ENCODE results near the gene PFKFB1. TPM values are rescaled to one million over a fixed set of nuclear protein-coding genes. Genes with fewer than 3 reads are reported as not detected.

The PFKFB1 gene
- total RNA-seq, 1 experiment from 2014 or later, result 0.55 TPM

DNA sequence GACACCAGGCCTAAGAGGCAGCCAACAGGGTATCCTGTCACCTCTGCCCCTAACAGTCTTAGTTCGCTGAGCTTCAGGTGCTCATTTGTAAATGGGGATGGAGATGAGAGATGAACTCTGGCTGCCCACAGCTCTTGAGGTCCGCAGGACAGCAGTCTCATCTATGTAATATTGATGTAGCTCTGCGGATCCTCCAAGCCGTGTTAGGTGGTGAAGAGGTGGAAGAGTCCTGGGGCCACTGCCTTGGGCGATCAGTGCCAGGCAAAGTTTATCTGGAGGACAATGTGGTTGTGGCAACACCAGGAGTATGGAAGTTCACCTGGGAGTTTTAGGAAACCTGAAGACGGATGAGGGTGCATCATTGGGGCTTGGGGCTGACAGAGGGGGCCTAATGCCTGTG is 59.9 kb downstream of the PFKFB1 start:
- no peak overlapping the region for H4K5ac ChIP-seq (ENCODE audit: insufficient read length, low read depth, low read length)
- H3K27ac ChIP-seq (ENCODE audit: insufficient read length, low read depth, low read length), result no peak overlapping the region
- no peak overlapping the region for H3K23ac ChIP-seq (ENCODE audit: insufficient read length, low read depth, low read length)
- Mint-ChIP-seq H3K36me3 (ENCODE audit: insufficient read depth in 1 of 3, low read depth in 3 of 3) (peaks cover 7 to 19% (median 9%) of the 10 kb centered on the region in 3 experiments; a peak in 6 of 7 replicates), H3K4me3 (no peak overlapping the region), H3K27ac (no peak overlapping the region), H3K4me1 (no peaks in the 10 kb centered on the region), H3K9me3 (peaks cover 65 to 69% of the 10 kb centered on the region in 2 experiments), H3K27me3 (ENCODE audit: low read depth) (peaks cover 5% of the 10 kb centered on the region)
- TF ChIP-seq, protein P1, sequence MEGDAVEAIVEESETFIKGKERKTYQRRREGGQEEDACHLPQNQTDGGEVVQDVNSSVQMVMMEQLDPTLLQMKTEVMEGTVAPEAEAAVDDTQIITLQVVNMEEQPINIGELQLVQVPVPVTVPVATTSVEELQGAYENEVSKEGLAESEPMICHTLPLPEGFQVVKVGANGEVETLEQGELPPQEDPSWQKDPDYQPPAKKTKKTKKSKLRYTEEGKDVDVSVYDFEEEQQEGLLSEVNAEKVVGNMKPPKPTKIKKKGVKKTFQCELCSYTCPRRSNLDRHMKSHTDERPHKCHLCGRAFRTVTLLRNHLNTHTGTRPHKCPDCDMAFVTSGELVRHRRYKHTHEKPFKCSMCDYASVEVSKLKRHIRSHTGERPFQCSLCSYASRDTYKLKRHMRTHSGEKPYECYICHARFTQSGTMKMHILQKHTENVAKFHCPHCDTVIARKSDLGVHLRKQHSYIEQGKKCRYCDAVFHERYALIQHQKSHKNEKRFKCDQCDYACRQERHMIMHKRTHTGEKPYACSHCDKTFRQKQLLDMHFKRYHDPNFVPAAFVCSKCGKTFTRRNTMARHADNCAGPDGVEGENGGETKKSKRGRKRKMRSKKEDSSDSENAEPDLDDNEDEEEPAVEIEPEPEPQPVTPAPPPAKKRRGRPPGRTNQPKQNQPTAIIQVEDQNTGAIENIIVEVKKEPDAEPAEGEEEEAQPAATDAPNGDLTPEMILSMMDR (conservative IDR thresholded peaks at IDR 0.05), result no peak
- no peaks in the 10 kb centered on the region for H4K20me1 ChIP-seq (ENCODE audit: control insufficient read depth, insufficient read depth, insufficient read length)
- no peak overlapping the region for H3K56ac ChIP-seq (ENCODE audit: insufficient read length, low read depth, low read length)
- no peak overlapping the region for H4K91ac ChIP-seq (ENCODE audit: insufficient read length, low read depth, low read length)
- DNase-seq, result no peak
- H2AK5ac ChIP-seq (ENCODE audit: insufficient read length, low read length), result no peak overlapping the region
- H2BK120ac ChIP-seq (ENCODE audit: low read depth, low read length, poor library complexity, severe bottlenecking), result no peak overlapping the region
- no peaks in the 10 kb centered on the region for H3K4me1 ChIP-seq (ENCODE audit: insufficient read depth, low read length)
- no peak overlapping the region for H3K18ac ChIP-seq (ENCODE audit: insufficient read length, low read depth, low read length)
- no peak overlapping the region for H2BK20ac ChIP-seq (ENCODE audit: low read depth, low read length, poor library complexity, severe bottlenecking)
- H2BK5ac ChIP-seq (ENCODE audit: insufficient read length, low read length), result no peak overlapping the region
- no peak overlapping the region for H2BK15ac ChIP-seq (ENCODE audit: low read depth, low read length)
- H3K79me2 ChIP-seq (ENCODE audit: insufficient read depth, low read length), result no peaks in the 10 kb centered on the region
- no peak overlapping the region for H3K4me2 ChIP-seq (ENCODE audit: insufficient read depth, insufficient read length, low read length)
- H3K14ac ChIP-seq (ENCODE audit: insufficient read depth, low read length), result no peak overlapping the region
- no peak overlapping the region for H3T11ph ChIP-seq (ENCODE audit: low read length)
- H2AFZ ChIP-seq (ENCODE audit: low read length), result no peak overlapping the region
- no peak overlapping the region for H2BK12ac ChIP-seq (ENCODE audit: insufficient read length, low read depth, low read length)
- no peak overlapping the region for H4K8ac ChIP-seq (replicated peaks; ENCODE audit: insufficient read length, low read depth, low read length)
- WGBS (ENCODE audit: extremely low coverage, insufficient read length, low lambda C conversion rate), result no CpG with 5 or more reads among the region's 6 CpGs
- no peaks in the 10 kb centered on the region for H3K27me3 ChIP-seq (ENCODE audit: insufficient read depth, low read length)
- peaks cover 55% of the 10 kb centered on the region for H3K9me3 ChIP-seq (ENCODE audit: control insufficient read depth, low read depth, low read length)
- no peaks in the 10 kb centered on the region for H3K79me1 ChIP-seq (ENCODE audit: insufficient read depth, low read depth, low read length, poor library complexity, severe bottlenecking)
- no peak overlapping the region for H3K9ac ChIP-seq (ENCODE audit: extremely low read depth, insufficient read length, low read length)
- no peak overlapping the region for H3K4ac ChIP-seq (ENCODE audit: low read depth, low read length)
- no peaks in the 10 kb centered on the region for H3K23me2 ChIP-seq (ENCODE audit: insufficient read length, low read depth, low read length, poor library complexity, severe bottlenecking)

All from H9 (cell line).